ENCODE results near the gene BCL2L1.

The BCL2L1 gene

GRCh38 chr20:31664696-31665354 is 57.8 kb downstream of the BCL2L1 start:
- in situ Hi-C loops (cut with HindIII; ENCODE audit: low sequenced_read_pairs), result no loop called here
- no peak overlapping the region for H3K4me3 ChIP-seq (ENCODE audit: low read depth, low read length)
- TF ChIP-seq CTCF (IDR thresholded peaks at IDR 0.05; ENCODE audit: low read depth, low read length, missing control alignments), result no peak
- no peak for DNase-seq (ENCODE audit: low read depth)

GRCh38 chr20:31663838-31664695 is 58.6 kb downstream of the BCL2L1 start:
- DNase-seq (ENCODE audit: low read depth), result no peak
- no peak for TF ChIP-seq CTCF (IDR thresholded peaks at IDR 0.05; ENCODE audit: low read depth, low read length, missing control alignments)
- in situ Hi-C loops (cut with HindIII; ENCODE audit: low sequenced_read_pairs), result no loop called here
- H3K4me3 ChIP-seq (ENCODE audit: low read depth, low read length), result no peak overlapping the region

- no peak for TF ChIP-seq CTCF (IDR thresholded peaks at IDR 0.05; ENCODE audit: low read depth, low read length, missing control alignments)
- DNase-seq (ENCODE audit: low read depth), result no peak
- H3K4me3 ChIP-seq (ENCODE audit: low read depth, low read length), result no peak overlapping the region
- in situ Hi-C loops (cut with HindIII; ENCODE audit: low sequenced_read_pairs), result no loop called here
Observed at GRCh38 chr20:31663524-31663837, 59.2 kb downstream of the BCL2L1 start.

- H3K4me3 ChIP-seq (ENCODE audit: low read depth, low read length), result no peak overlapping the region
- DNase-seq (ENCODE audit: low read depth), result no peak
- no peak for TF ChIP-seq CTCF (IDR thresholded peaks at IDR 0.05; ENCODE audit: low read depth, low read length, missing control alignments)
- in situ Hi-C loops (cut with HindIII; ENCODE audit: low sequenced_read_pairs), result no loop called here
Observed at GRCh38 chr20:31662372-31662854, 60.3 kb downstream of the BCL2L1 start.

GRCh38 chr20:31661625-31662371 is 60.9 kb downstream of the BCL2L1 start:
- peak; percentile 61 for TF ChIP-seq CTCF (IDR thresholded peaks at IDR 0.05; ENCODE audit: low read depth, low read length, missing control alignments)
- H3K4me3 ChIP-seq (ENCODE audit: low read depth, low read length), result peak overlapping the region; percentile 28
- in situ Hi-C loops (cut with HindIII; ENCODE audit: low sequenced_read_pairs), result no loop called here
- no peak for DNase-seq (ENCODE audit: low read depth)

- no peak for TF ChIP-seq CTCF (IDR thresholded peaks at IDR 0.05; ENCODE audit: low read depth, low read length, missing control alignments)
- no peak for DNase-seq (ENCODE audit: low read depth)
- in situ Hi-C loops (cut with HindIII; ENCODE audit: low sequenced_read_pairs), result no loop called here
- H3K4me3 ChIP-seq (ENCODE audit: low read depth, low read length), result no peak overlapping the region
Observed at GRCh38 chr20:31654534-31654933, 68.1 kb downstream of the BCL2L1 start.
